GM23338 (cell line): ENCODE results near the gene DGCR8. TPM values are rescaled to one million over a fixed set of nuclear protein-coding genes. Genes with fewer than 3 reads are reported as not detected.

ENCODE experiments used
- ATAC-seq: fragments of 200-7000 bp; cut with Tn5 transposase; 3 replicates; pipeline ENCODE4 v1.9.1; 2020
- DNase-seq: peaks from one replicate; pipeline ENCODE4 v3.0.0-alpha.2; 2015; ENCODE audit warnings: low spot score
- H2AFZ ChIP-seq: fragments of 200-600 bp; sonication (generic); 2 replicates; pipeline ENCODE4 v1.8.0; 2016; ENCODE audit warnings: antibody characterized with exemption, mild to moderate bottlenecking, moderate library complexity
- H3F3A ChIP-seq: fragments of 200-600 bp; sonication (generic); replicated peaks from 2 replicates; pipeline ENCODE4 v1.8.0; 2017; ENCODE audit warnings: antibody characterized with exemption, mixed run types, low read depth
- H3K27ac ChIP-seq: fragments of 200-600 bp; sonication (generic); 2 replicates; pipeline ENCODE4 v1.6.1; 2016; ENCODE audit warnings: low read depth
- H3K27me3 ChIP-seq: fragments of 200-600 bp; sonication (generic); 2 replicates; pipeline ENCODE4 v1.8.0; 2016; ENCODE audit warnings: mild to moderate bottlenecking, mixed run types, moderate library complexity; ENCODE audit not compliant: insufficient read depth
- H3K36me3 ChIP-seq: fragments of 200-600 bp; sonication (generic); 2 replicates; pipeline ENCODE4 v1.8.0; 2016; ENCODE audit warnings: mild to moderate bottlenecking; ENCODE audit not compliant: insufficient read depth
- H3K4me1 ChIP-seq: fragments of 200-600 bp; sonication (generic); 2 replicates; pipeline ENCODE4 v1.8.0; 2016; ENCODE audit warnings: mild to moderate bottlenecking, moderate library complexity; ENCODE audit not compliant: insufficient read depth
- H3K4me2 ChIP-seq: fragments of 200-600 bp; sonication (generic); 2 replicates; pipeline ENCODE4 v1.7.1; 2017; ENCODE audit warnings: mixed run types
- H3K4me3 ChIP-seq: fragments of 200-600 bp; sonication (generic); 2 replicates; pipeline ENCODE4 v1.6.1; 2016; ENCODE audit warnings: mixed run types
- H3K79me2 ChIP-seq: fragments of 200-600 bp; sonication (generic); replicated peaks from 2 replicates; pipeline ENCODE4 v1.8.0; 2017; ENCODE audit warnings: mild to moderate bottlenecking; ENCODE audit not compliant: insufficient read depth
- H3K9me2 ChIP-seq: fragments of 200-600 bp; sonication (generic); 2 replicates; pipeline ENCODE4 v1.8.0; 2017; ENCODE audit not compliant: insufficient read depth
- H4K20me1 ChIP-seq: fragments of 200-600 bp; sonication (generic); replicated peaks from 2 replicates; pipeline ENCODE4 v1.8.0; 2017; ENCODE audit warnings: mild to moderate bottlenecking; ENCODE audit not compliant: insufficient read depth
- H3K27ac Mint-ChIP-seq: 2 replicates; pipeline ENCODE4 v1.8.0; 2020; ENCODE audit warnings: inconsistent platforms, mild to moderate bottlenecking, moderate library complexity, mixed read lengths
- H3K27me3 Mint-ChIP-seq: 3 replicates; pipeline ENCODE4 v1.8.0; 2022; ENCODE audit warnings: low read depth, mild to moderate bottlenecking, moderate library complexity, mixed read lengths, inconsistent platforms; ENCODE audit not compliant: insufficient read depth, poor library complexity
- H3K36me3 Mint-ChIP-seq: 3 replicates; pipeline ENCODE4 v1.8.0; 2021; ENCODE audit warnings: low read depth, mild to moderate bottlenecking, inconsistent platforms, moderate library complexity, mixed read lengths
- H3K4me1 Mint-ChIP-seq: 3 replicates; pipeline ENCODE4 v1.8.0; 2020; ENCODE audit warnings: mild to moderate bottlenecking, inconsistent platforms, mixed read lengths
- H3K4me3 Mint-ChIP-seq: 3 replicates; pipeline ENCODE4 v1.8.0; 2021; ENCODE audit warnings: moderate library complexity, mild to moderate bottlenecking, inconsistent platforms, mixed read lengths
- H3K9me3 Mint-ChIP-seq: 3 replicates; pipeline ENCODE4 v1.8.0; 2020; ENCODE audit warnings: moderate library complexity, mild to moderate bottlenecking, inconsistent platforms, mixed read lengths
- CREB1 ChIP-seq: fragments of 250-450 bp; sonication (Bioruptor Pico); IDR thresholded peaks from 2 replicates; pipeline ENCODE4 v1.5.0; 2020; ENCODE audit warnings: low read depth, mild to moderate bottlenecking, moderate library complexity
- EZH2 ChIP-seq: fragments of 200-600 bp; sonication (generic); IDR thresholded peaks from one replicate; pipeline ENCODE4 v1.8.0; 2017; ENCODE audit warnings: antibody characterized with exemption, mild to moderate bottlenecking, low read depth; ENCODE audit not compliant: unreplicated experiment
- EZH2phosphoT487 ChIP-seq: fragments of 200-600 bp; sonication (generic); IDR thresholded peaks from one replicate; pipeline ENCODE4 v1.8.1; 2018; ENCODE audit warnings: antibody characterized with exemption; ENCODE audit not compliant: unreplicated experiment
- JUNB ChIP-seq: IDR thresholded peaks from one replicate; pipeline ENCODE4 v1.6.1; 2016; ENCODE audit warnings: antibody characterized with exemption; ENCODE audit not compliant: unreplicated experiment
- NANOG ChIP-seq: IDR thresholded peaks from 2 replicates; pipeline ENCODE4 v1.6.1; 2016; ENCODE audit warnings: antibody characterized with exemption, borderline replicate concordance
- POLR2AphosphoS5 ChIP-seq: IDR thresholded peaks from 2 replicates; pipeline ENCODE4 v1.6.1; 2016; ENCODE audit warnings: antibody characterized with exemption, low read depth
- REST ChIP-seq: IDR thresholded peaks from one replicate; pipeline ENCODE4 v1.6.1; 2018; ENCODE audit warnings: antibody characterized with exemption; ENCODE audit not compliant: unreplicated experiment
- STAT1 ChIP-seq: IDR thresholded peaks from one replicate; pipeline ENCODE4 v1.6.1; 2016; ENCODE audit warnings: antibody characterized with exemption; ENCODE audit not compliant: unreplicated experiment
- ZNF114 ChIP-seq: fragments of 250-450 bp; sonication (Bioruptor Pico); IDR thresholded peaks from 2 replicates; pipeline ENCODE4 v1.5.0; 2020; ENCODE audit warnings: mild to moderate bottlenecking, moderate library complexity
- ZNF462 ChIP-seq: fragments of 250-450 bp; sonication (Bioruptor Pico); IDR thresholded peaks from 2 replicates; pipeline ENCODE4 v1.5.0; 2020; ENCODE audit warnings: mild to moderate bottlenecking, moderate library complexity
- polyA plus RNA-seq: library from polyadenylated mRNA; unstranded; fragments of >200 nt; fragmentation: Nextera tagmentation; extraction: Ambion mirVana; gene quantifications from 2 replicates; pipeline ENCODE4 v1.2.1, GENCODE V29; 2016
- total RNA-seq: library from RNA; depleted of rRNA; stranded (reverse); fragments of >200 nt; shearing (Covaris generic); gene quantifications from 2 replicates; pipeline ENCODE4 v1.2.3, GENCODE V29; 2014

The DGCR8 gene
- total and polyA plus RNA-seq, 2 experiments from 2014 or later = 12.2 to 48.9 TPM

GRCh38 chr22:20123366-20124082 lies 43.5 kb downstream of the DGCR8 start:
- Mint-ChIP-seq H3K27ac (no peak overlapping the region), H3K9me3 (no peaks in the 10 kb centered on the region), H3K27me3 (peaks cover 16% of the 10 kb centered on the region), H3K4me3 (no peak overlapping the region), H3K36me3 (peaks cover 97% of the 10 kb centered on the region), H3K4me1 (peaks cover 17% of the 10 kb centered on the region)
- no peak overlapping the region for H3K4me2 ChIP-seq
- H3K27ac ChIP-seq = no peak overlapping the region
- no peak overlapping the region for H3K4me3 ChIP-seq
- peaks cover 42% of the 10 kb centered on the region for H4K20me1 ChIP-seq
- no peaks in the 10 kb centered on the region for H3K27me3 ChIP-seq
- H3K4me1 ChIP-seq = peaks cover 8% of the 10 kb centered on the region
- DNase-seq (no peak), ATAC-seq (no peak)
- no peak for TF ChIP-seq ZNF114 (CRISPR knock-in tag)
- no peak for TF ChIP-seq CREB1 (CRISPR knock-in tag)
- no peak for TF ChIP-seq POLR2AphosphoS5
- no peak for TF ChIP-seq STAT1
- H3K9me2 ChIP-seq = no peaks in the 10 kb centered on the region
- peaks cover 48% of the 10 kb centered on the region for H3K79me2 ChIP-seq
- H2AFZ ChIP-seq = no peak overlapping the region
- peaks cover 37% of the 10 kb centered on the region for H3F3A ChIP-seq
- H3K36me3 ChIP-seq = peaks cover 52% of the 10 kb centered on the region

GRCh38 chr22:20124083-20124787 lies 44.2 kb downstream of the DGCR8 start:
- ATAC-seq = no peak
- peaks cover under 1% of the 10 kb centered on the region for H3K4me1 ChIP-seq
- Mint-ChIP-seq H3K4me1 (peaks cover 13% of the 10 kb centered on the region), H3K27ac (no peak overlapping the region), H3K9me3 (no peaks in the 10 kb centered on the region), H3K36me3 (peaks cover 90% of the 10 kb centered on the region), H3K4me3 (no peak overlapping the region), H3K27me3 (peaks cover 21% of the 10 kb centered on the region)
- no peak overlapping the region for H3K4me3 ChIP-seq
- peaks cover 41% of the 10 kb centered on the region for H3K79me2 ChIP-seq
- H3K4me2 ChIP-seq = no peak overlapping the region
- peaks cover 39% of the 10 kb centered on the region for H4K20me1 ChIP-seq
- peaks cover 45% of the 10 kb centered on the region for H3K36me3 ChIP-seq
- no peak overlapping the region for H2AFZ ChIP-seq
- H3K9me2 ChIP-seq = no peaks in the 10 kb centered on the region
- H3K27me3 ChIP-seq = no peaks in the 10 kb centered on the region
- no peak for DNase-seq
- no peak overlapping the region for H3K27ac ChIP-seq
- H3F3A ChIP-seq = peaks cover 43% of the 10 kb centered on the region
- TF ChIP-seq EZH2phosphoT487 = no peak
- no peak for TF ChIP-seq ZNF462 (CRISPR knock-in tag)
- no peak for TF ChIP-seq CREB1 (CRISPR knock-in tag)
- TF ChIP-seq ZNF114 (CRISPR knock-in tag) = no peak
- TF ChIP-seq JUNB = no peak
- no peak for TF ChIP-seq REST
- no peak for TF ChIP-seq EZH2
- no peak for TF ChIP-seq STAT1
- TF ChIP-seq NANOG = no peak
- no peak for TF ChIP-seq POLR2AphosphoS5
